Pancreas (tissue), 10 donors: ENCODE data around the gene WARS2. TPM values are rescaled to one million over a fixed set of nuclear protein-coding genes. Genes with fewer than 3 reads are reported as not detected.

Experiments
- ATAC-seq, 4 donors: fragments of 200-7000 bp; cut with Tn5 transposase; one replicate each; pipeline versions ENCODE4 v1.8.0 to v1.9.1; 2020; ENCODE audit warnings: mild to moderate bottlenecking in 4 of 4, moderate library complexity in 4 of 4
- DNase-seq, 6 donors: peaks; one replicate each; pipeline ENCODE4 v3.0.0-alpha.2; 2020
- FAIRE-seq: peaks from 2 replicates; lab custom pipeline; 2012; peaks lifted over from hg19 to GRCh38; lab: Jason Lieb, UNC
- H3K27ac ChIP-seq, 4 donors: fragments of 200-600 bp; sonication (generic); 1 replicate in 3 of 4; 2 replicates in 1 of 4; pipeline versions ENCODE4 v1.5.0 to v1.8.0; 2020
- H3K27me3 ChIP-seq, 4 donors: fragments of 200-600 bp; one replicate each; pipeline ENCODE4 v1.8.0; 2021
- H3K36me3 ChIP-seq, 3 donors: fragments of 200-600 bp; sonication (generic) in 1 of 3; one replicate each; pipeline versions ENCODE4 v1.5.0 to v1.8.0; 2020 to 2021
- H3K4me1 ChIP-seq, 3 donors: fragments of 200-600 bp; one replicate each; pipeline ENCODE4 v1.8.0; 2021
- H3K4me3 ChIP-seq, 4 donors: fragments of 200-600 bp; sonication (generic) in 2 of 4; one replicate each; pipeline versions ENCODE4 v1.5.0 to v1.8.0; 2020 to 2021
- H3K9me3 ChIP-seq, 4 donors: fragments of 200-600 bp; one replicate each; pipeline ENCODE4 v1.8.0; 2021
- WGBS, 2 donors: extraction: QIAGEN DNeasy Blood & Tissue Kit; methylation state at CpG; one replicate each; pipeline ENCODE4 v1.1.7; 2013; 5-methylcytosine and 5-hydroxymethylcytosine counted together
- intact Hi-C, 3 donors: fragments of 100-400 bp; cut with DNase I; formaldehyde crosslinking; loops; one replicate each; pipeline versions ENCODE4 v1.11.1 to v1.14.2; 2022
- polyA plus RNA-seq, 2 donors: library from polyadenylated mRNA; stranded (reverse); fragments of 200-250 nt; gene quantifications; one replicate each; pipeline ENCODE4 v1.2.3, GENCODE V29; 2013
- total RNA-seq, 6 donors: library from RNA; stranded (reverse); fragmentation: NEBNext Ultra II Directional in 4 of 6; extraction: Animal tissue kit (Norgen Biotek cat#: 25700) in 4 of 6; gene quantifications; one replicate each; pipeline versions ENCODE4 v1.2.1 to v1.2.4, GENCODE V29; 2021 to 2023
- TF ChIP-seq, protein P1 (sequence below), 4 donors: fragments of 200-600 bp; sonication (generic) in 3 of 4; IDR thresholded peaks; one replicate each; pipeline versions ENCODE4 v1.5.0 to v1.8.0; 2021; ENCODE audit warnings: antibody characterized with exemption in 4 of 4
- donor health status: healthy with polysubstance abuse.
- donor health status: DM: no; HTN: no; CAD: no; lungs with moderate emphysema.
- donor health status: DM: no; HTN: no; CAD: no.
- donor health status: control.
- donor health status: control.
- donor health status: Bipolar disorder and iron deficiency.
- donor health status: DM: yes; HTN: yes; CAD: no.
- donor health status: DM: no; HTN: no; CAD: no.
- donor health status: DM: no; HTN: no; CAD: no.
- donor health status: DM: yes; HTN: yes; CAD: no.

The WARS2 gene
- total and polyA plus RNA-seq, 8 donors, result 3.4 to 14.0 (median 9.4) TPM

DNA sequence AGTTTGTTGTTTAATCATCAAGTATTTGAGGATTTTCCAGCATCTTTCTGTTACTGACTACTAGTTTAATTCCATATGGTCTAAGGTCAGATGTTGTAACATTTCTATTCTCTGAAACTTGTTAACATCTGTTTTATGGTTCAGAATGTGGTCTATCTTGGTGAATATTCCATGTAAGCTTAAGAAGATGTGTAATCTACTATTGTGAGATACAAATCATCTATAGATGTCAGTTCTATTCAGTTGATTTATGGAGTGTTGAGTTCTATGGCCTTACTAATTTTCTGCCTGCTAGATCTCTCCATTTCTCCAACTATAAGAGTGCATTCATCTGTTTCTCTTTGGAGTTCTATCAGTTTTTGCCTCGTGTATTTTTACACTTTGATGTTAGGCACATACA, 31.5 kb downstream of the WARS2 start:
- TF ChIP-seq, protein P1, sequence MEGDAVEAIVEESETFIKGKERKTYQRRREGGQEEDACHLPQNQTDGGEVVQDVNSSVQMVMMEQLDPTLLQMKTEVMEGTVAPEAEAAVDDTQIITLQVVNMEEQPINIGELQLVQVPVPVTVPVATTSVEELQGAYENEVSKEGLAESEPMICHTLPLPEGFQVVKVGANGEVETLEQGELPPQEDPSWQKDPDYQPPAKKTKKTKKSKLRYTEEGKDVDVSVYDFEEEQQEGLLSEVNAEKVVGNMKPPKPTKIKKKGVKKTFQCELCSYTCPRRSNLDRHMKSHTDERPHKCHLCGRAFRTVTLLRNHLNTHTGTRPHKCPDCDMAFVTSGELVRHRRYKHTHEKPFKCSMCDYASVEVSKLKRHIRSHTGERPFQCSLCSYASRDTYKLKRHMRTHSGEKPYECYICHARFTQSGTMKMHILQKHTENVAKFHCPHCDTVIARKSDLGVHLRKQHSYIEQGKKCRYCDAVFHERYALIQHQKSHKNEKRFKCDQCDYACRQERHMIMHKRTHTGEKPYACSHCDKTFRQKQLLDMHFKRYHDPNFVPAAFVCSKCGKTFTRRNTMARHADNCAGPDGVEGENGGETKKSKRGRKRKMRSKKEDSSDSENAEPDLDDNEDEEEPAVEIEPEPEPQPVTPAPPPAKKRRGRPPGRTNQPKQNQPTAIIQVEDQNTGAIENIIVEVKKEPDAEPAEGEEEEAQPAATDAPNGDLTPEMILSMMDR (IDR thresholded peaks at IDR 0.05), result no peak
- H3K9me3 ChIP-seq, result no peaks in the 10 kb centered on the region
- H3K4me1 ChIP-seq, result no peaks in the 10 kb centered on the region
- DNase-seq, result no peak
- H3K27me3 ChIP-seq, result no peaks in the 10 kb centered on the region
- H3K4me3 ChIP-seq, result no peak overlapping the region
- 63 to 70% methylated on average over 1 of the region's 1 CpG for WGBS, 2 donors
- FAIRE-seq, result no peak
- no peak for ATAC-seq
- intact Hi-C loops, result no loop called here
- H3K27ac ChIP-seq, result no peak overlapping the region
- H3K36me3 ChIP-seq, result no peaks in the 10 kb centered on the region

DNA sequence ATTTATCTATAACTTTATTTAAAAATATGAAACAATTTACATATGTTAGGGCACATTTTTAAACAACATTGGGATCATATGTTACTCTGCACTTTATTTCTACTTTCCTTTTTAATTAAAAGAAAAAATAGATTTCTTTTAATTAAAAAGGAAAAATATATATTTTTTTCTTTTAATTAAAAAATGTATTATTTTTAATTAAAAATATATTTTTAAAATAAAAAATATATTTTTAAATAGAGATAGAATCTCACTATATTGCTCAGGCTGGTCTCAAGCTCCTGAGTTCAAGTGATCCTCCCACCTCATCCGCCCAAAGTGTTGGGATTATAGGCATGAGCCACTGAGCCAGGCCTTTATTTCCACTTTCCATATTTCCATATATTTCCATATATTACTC, 36.7 kb downstream of the WARS2 start:
- Histone ChIP-seq H3K36me3 (no peaks in the 10 kb centered on the region), H3K27me3 (no peaks in the 10 kb centered on the region), H3K4me1 (no peaks in the 10 kb centered on the region), H3K9me3 (no peaks in the 10 kb centered on the region), H3K27ac (no peak overlapping the region), H3K4me3 (no peak overlapping the region)
- intact Hi-C loops, result no loop called here
- 94 to 100% methylated on average over 1 of the region's 1 CpG for WGBS, 2 donors
- FAIRE-seq (peak; percentile 85), ATAC-seq (no peak), DNase-seq (no peak)
- TF ChIP-seq, protein P1 (IDR thresholded peaks at IDR 0.05), result no peak

DNA sequence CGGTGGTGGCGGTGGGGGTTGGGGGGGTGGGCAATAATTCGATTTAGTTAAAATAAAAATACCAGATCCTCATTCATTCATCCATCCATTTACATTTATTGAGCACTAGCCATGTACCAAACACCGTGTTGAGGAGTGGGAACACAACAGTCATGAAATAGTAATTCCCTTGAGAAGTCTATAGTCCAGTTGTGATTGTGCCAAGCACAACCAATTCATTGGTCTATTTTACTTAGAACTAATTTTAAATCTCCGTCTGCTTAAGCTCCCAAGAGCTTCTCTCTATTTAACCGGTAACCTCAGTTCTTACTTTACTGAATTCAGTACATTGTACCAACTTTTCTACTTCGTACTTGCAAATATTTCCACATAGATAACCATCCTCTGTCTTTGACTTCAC, 38.4 kb downstream of the WARS2 start:
- no peaks in the 10 kb centered on the region for H3K9me3 ChIP-seq
- no peak overlapping the region for H3K4me3 ChIP-seq
- H3K4me1 ChIP-seq, result no peaks in the 10 kb centered on the region
- no peaks in the 10 kb centered on the region for H3K36me3 ChIP-seq
- H3K27me3 ChIP-seq, result no peaks in the 10 kb centered on the region
- FAIRE-seq (no peak), ATAC-seq (no peak), DNase-seq (no peak)
- TF ChIP-seq, protein P1 (IDR thresholded peaks at IDR 0.05), result no peak
- WGBS, 2 donors, result 83 to 88% methylated on average over 7 of the region's 7 CpGs
- H3K27ac ChIP-seq, result no peak overlapping the region
- intact Hi-C loops, result no loop called here

DNA sequence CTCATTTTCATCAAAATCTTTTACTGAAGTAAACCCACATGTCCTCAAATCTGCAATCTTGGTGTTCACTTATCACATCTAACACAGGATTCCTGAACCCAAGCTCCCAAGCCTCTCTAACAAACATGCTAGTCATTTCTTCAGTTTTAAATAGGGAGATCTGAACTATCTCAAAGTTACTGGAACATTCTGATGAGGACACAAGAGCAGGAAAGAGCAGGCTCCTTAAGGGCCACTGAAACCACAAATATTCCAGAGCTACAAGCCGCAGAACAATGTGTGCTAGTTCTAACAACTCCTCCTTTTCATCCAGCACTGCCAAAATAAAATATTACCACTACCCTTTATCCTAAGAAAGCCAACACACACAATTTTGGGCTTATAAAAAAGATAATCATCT, 38.9 kb downstream of the WARS2 start:
- Histone ChIP-seq H3K27me3 (no peaks in the 10 kb centered on the region), H3K36me3 (no peaks in the 10 kb centered on the region), H3K4me1 (no peaks in the 10 kb centered on the region), H3K9me3 (no peaks in the 10 kb centered on the region), H3K4me3 (no peak overlapping the region), H3K27ac (no peak overlapping the region)
- DNase-seq (no peak), ATAC-seq (peak in 3 of 4 donors; percentile 55 to 60 (median 59)), FAIRE-seq (no peak)
- intact Hi-C loops, result no loop called here
- WGBS, 2 donors, result 93 to 95% methylated on average over 1 of the region's 1 CpG
- TF ChIP-seq, protein P1 (IDR thresholded peaks at IDR 0.05), result no peak

DNA sequence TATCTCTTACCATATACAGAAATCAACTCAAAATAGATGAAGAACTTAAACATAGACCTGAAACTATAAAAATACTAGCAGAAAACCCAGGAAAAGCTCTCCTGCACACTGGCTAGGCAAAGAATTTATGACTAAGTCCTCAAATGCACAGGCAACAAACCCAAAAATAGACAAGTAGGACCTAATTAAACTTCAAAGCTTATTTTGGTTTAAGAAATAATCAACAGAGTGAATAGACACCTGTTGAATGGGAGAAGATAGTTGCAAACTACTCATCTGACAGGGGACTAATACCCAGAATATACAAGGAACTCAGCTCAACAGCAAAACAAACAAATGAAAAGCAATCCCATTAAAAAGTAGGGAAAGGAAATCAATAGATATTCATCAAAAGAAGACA, 40.7 kb downstream of the WARS2 start:
- ATAC-seq (no peak), FAIRE-seq (no peak)
- H3K27ac ChIP-seq, result no peak overlapping the region

More for the DNA sequence above, 40.7 kb downstream of the WARS2 start:
- TF ChIP-seq, protein P1 (IDR thresholded peaks at IDR 0.05), result no peak
- DNase-seq, result no peak
- Histone ChIP-seq H3K9me3 (no peaks in the 10 kb centered on the region), H3K27me3 (no peaks in the 10 kb centered on the region), H3K36me3 (no peaks in the 10 kb centered on the region), H3K4me1 (no peaks in the 10 kb centered on the region), H3K4me3 (no peak overlapping the region)
- intact Hi-C loops, result no loop called here
